ENCODE data around the gene DGCR8.
A peak's percentile ranks its signal among the peaks of the same experiment; 100 is the strongest.

The DGCR8 gene

DNA sequence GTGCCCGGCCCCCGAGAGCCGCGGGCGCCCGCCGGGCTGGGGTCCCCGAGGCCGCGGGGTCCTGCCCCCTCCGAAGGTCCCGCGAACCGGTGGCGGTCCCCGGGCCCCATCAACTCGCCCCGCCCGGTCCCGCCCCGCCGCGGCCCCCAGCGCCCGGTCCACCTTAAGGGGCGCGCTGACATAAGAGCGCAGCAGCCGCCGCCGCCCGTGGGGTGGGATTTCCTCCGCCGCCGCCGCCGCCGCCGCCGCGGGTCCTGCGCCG is 51.5 kb downstream of the DGCR8 start, which contains the start of gene ZDHHC8:
Gene ZDHHC8, plus strand, starts transcription at position 208 of the 262 bp plus-strand sequence. CDS start 144 bp downstream, outside the sequence.
- H4K20me1 ChIP-seq (ENCODE audit: insufficient read depth, low read length) = peaks cover 71% of the 10 kb centered on the region
- ATAC-seq (ENCODE audit: insufficient read depth, low read depth) (peak; percentile 52), DNase-seq (peak; percentile 50)
- no peaks in the 10 kb centered on the region for H3K27me3 ChIP-seq (ENCODE audit: insufficient read depth, low read length, poor library complexity)
- no peak for TF ChIP-seq EZH2 (IDR thresholded peaks at IDR 0.05; ENCODE audit: borderline replicate concordance, low read depth, low read length, severe bottlenecking)
- H3K4me3 ChIP-seq (ENCODE audit: low read depth in 1 of 2, low read length in 2 of 2) = peak within 1 kb of the TSS; percentile 92 to 93
- H3K9ac ChIP-seq (ENCODE audit: low read depth, low read length) = peak within 1 kb of the TSS; percentile 94
- peak within 1 kb of the TSS; percentile 92 for H3K4me2 ChIP-seq (ENCODE audit: insufficient read depth, low read length)
- peaks cover 15% of the 10 kb centered on the region for H3K36me3 ChIP-seq (ENCODE audit: insufficient read depth, low read length)
- no peaks in the 10 kb centered on the region for H3K9me3 ChIP-seq (ENCODE audit: insufficient read depth, low read length, severe bottlenecking)
- H3K27ac ChIP-seq (ENCODE audit: low read length) = peak within 1 kb of the TSS; percentile 72
- peaks cover 34% of the 10 kb centered on the region for H3K4me1 ChIP-seq (ENCODE audit: insufficient read depth, low read length)
- H3K79me2 ChIP-seq (ENCODE audit: insufficient read depth, low read length) = peaks cover 47% of the 10 kb centered on the region
- H2AFZ ChIP-seq (ENCODE audit: low read depth, low read length) = peak within 1 kb of the TSS; percentile 93

DNA sequence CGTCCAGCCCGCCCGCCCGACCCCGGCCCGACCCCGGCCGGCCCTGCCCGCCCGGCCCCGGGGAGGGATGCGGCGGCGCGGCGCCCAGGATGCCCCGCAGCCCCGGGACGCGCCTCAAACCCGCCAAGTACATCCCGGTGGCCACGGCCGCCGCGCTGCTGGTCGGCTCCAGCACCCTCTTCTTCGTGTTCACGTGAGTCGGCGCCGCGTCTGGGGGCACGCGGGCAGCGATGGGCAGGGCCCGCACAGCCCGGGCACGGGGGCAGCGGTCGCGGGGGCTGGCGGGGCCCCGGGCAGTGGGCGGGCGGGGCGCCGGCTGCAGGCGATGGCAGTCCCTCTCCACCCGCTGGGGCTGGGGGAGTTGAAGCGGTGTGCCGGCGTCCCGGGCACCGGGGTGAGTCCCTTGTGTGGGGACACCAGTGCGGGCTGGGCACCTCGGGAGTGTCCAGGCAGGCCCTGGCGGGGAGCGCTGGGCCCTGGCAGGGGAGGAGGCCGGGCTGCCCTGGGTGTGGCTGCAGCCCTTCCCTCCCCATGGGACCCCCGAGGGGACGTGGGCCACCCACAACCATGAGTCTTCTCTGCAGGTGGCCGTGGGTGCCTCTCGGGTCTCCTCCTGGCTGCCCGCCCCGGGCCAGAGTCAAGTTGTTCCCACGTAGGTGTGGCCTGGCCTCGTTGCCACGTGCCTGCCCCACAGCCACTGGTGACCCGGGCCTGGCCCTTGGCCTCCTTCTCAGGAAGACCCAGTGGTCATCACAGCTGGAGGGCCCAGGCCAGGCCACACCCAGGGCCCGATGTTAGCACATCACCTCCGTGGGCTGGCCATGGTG is 52.0 kb downstream of the DGCR8 start:
- H3K9me3 ChIP-seq (ENCODE audit: insufficient read depth, low read length, severe bottlenecking) = no peaks in the 10 kb centered on the region
- peak overlapping the region; percentile 92 for H3K4me2 ChIP-seq (ENCODE audit: insufficient read depth, low read length)
- peak overlapping the region; percentile 68 for H2AFZ ChIP-seq (ENCODE audit: low read depth, low read length)
- H3K9ac ChIP-seq (ENCODE audit: low read depth, low read length) = peak overlapping the region; percentile 94
- no peaks in the 10 kb centered on the region for H3K27me3 ChIP-seq (ENCODE audit: insufficient read depth, low read length, poor library complexity)
- DNase-seq (no peak), ATAC-seq (ENCODE audit: insufficient read depth, low read depth) (no peak)
- H3K4me1 ChIP-seq (ENCODE audit: insufficient read depth, low read length) = peaks cover 34% of the 10 kb centered on the region
- peaks cover 51% of the 10 kb centered on the region for H3K79me2 ChIP-seq (ENCODE audit: insufficient read depth, low read length)
- H4K20me1 ChIP-seq (ENCODE audit: insufficient read depth, low read length) = peaks cover 74% of the 10 kb centered on the region
- peak overlapping the region; percentile 46 for H3K27ac ChIP-seq (ENCODE audit: low read length)
- H3K4me3 ChIP-seq (ENCODE audit: low read depth in 1 of 2, low read length in 2 of 2) = peak overlapping the region; percentile 83 to 93; a peak in 3 of 4 replicates
- TF ChIP-seq EZH2 (IDR thresholded peaks at IDR 0.05; ENCODE audit: borderline replicate concordance, low read depth, low read length, severe bottlenecking) = no peak
- peaks cover 11% of the 10 kb centered on the region for H3K36me3 ChIP-seq (ENCODE audit: insufficient read depth, low read length)

DNA sequence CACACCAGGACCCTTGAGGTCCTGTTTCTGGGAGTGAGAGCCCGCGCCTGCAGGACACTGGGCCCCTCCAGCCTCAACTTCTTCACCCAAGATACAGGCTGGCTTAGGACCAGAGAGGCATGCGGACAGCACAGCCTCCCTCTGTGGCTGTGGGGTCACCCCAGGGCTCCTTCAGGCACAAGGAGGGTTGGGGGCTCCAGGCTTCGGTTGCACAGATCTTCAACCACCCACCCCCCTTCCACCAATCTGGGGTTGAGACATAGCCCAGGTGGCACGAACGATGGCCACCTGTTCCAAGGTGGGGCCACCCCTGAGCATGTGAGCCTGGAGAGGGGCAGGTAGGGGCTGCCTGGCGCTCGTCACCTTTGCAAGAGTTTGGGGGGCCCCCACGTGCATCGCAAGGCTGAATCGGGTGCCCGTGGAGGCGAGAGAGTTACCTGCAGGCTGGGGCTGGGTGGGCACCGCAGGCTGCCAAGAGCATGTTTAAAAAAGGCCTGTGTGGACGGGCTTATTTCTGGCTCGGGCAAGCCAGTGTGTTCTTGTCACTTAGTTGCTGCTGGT is 52.7 kb downstream of the DGCR8 start:
- Histone ChIP-seq H3K4me2 (ENCODE audit: insufficient read depth, low read length) (peak overlapping the region; percentile 92), H2AFZ (ENCODE audit: low read depth, low read length) (no peak overlapping the region), H3K4me1 (ENCODE audit: insufficient read depth, low read length) (peaks cover 34% of the 10 kb centered on the region), H3K9ac (ENCODE audit: low read depth, low read length) (peak overlapping the region; percentile 94), H3K27ac (ENCODE audit: low read length) (peak overlapping the region; percentile 46; the same call in 1 of the 2 replicates), H3K79me2 (ENCODE audit: insufficient read depth, low read length) (peaks cover 53% of the 10 kb centered on the region), H3K4me3 (ENCODE audit: low read depth in 1 of 2, low read length in 2 of 2) (peak overlapping the region; percentile 83 to 93; a peak in 3 of 4 replicates), H4K20me1 (ENCODE audit: insufficient read depth, low read length) (peaks cover 74% of the 10 kb centered on the region), H3K27me3 (ENCODE audit: insufficient read depth, low read length, poor library complexity) (no peaks in the 10 kb centered on the region), H3K9me3 (ENCODE audit: insufficient read depth, low read length, severe bottlenecking) (no peaks in the 10 kb centered on the region), H3K36me3 (ENCODE audit: insufficient read depth, low read length) (peaks cover 4% of the 10 kb centered on the region)
- ATAC-seq (ENCODE audit: insufficient read depth, low read depth) (no peak), DNase-seq (no peak)
- TF ChIP-seq, protein P1, sequence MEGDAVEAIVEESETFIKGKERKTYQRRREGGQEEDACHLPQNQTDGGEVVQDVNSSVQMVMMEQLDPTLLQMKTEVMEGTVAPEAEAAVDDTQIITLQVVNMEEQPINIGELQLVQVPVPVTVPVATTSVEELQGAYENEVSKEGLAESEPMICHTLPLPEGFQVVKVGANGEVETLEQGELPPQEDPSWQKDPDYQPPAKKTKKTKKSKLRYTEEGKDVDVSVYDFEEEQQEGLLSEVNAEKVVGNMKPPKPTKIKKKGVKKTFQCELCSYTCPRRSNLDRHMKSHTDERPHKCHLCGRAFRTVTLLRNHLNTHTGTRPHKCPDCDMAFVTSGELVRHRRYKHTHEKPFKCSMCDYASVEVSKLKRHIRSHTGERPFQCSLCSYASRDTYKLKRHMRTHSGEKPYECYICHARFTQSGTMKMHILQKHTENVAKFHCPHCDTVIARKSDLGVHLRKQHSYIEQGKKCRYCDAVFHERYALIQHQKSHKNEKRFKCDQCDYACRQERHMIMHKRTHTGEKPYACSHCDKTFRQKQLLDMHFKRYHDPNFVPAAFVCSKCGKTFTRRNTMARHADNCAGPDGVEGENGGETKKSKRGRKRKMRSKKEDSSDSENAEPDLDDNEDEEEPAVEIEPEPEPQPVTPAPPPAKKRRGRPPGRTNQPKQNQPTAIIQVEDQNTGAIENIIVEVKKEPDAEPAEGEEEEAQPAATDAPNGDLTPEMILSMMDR (IDR thresholded peaks at IDR 0.05; ENCODE audit: borderline replicate concordance, extremely low read depth, low read length, poor library complexity, severe bottlenecking) = no peak
- no peak for TF ChIP-seq EZH2 (IDR thresholded peaks at IDR 0.05; ENCODE audit: borderline replicate concordance, low read depth, low read length, severe bottlenecking)

GRCh38 chr22:20133930-20134549 is 54.0 kb downstream of the DGCR8 start:
- Histone ChIP-seq H3K9me3 (ENCODE audit: insufficient read depth, low read length, severe bottlenecking) (no peaks in the 10 kb centered on the region), H3K4me2 (ENCODE audit: insufficient read depth, low read length) (peak overlapping the region; percentile 92), H3K4me3 (ENCODE audit: low read depth in 1 of 2, low read length in 2 of 2) (peak overlapping the region in 1 of 2 experiments; percentile 27; a peak in 2 of 4 replicates), H3K79me2 (ENCODE audit: insufficient read depth, low read length) (peaks cover 56% of the 10 kb centered on the region), H3K9ac (ENCODE audit: low read depth, low read length) (no peak overlapping the region), H2AFZ (ENCODE audit: low read depth, low read length) (no peak overlapping the region), H3K27me3 (ENCODE audit: insufficient read depth, low read length, poor library complexity) (no peaks in the 10 kb centered on the region), H3K4me1 (ENCODE audit: insufficient read depth, low read length) (peaks cover 34% of the 10 kb centered on the region), H3K27ac (ENCODE audit: low read length) (no peak overlapping the region), H4K20me1 (ENCODE audit: insufficient read depth, low read length) (peaks cover 73% of the 10 kb centered on the region), H3K36me3 (ENCODE audit: insufficient read depth, low read length) (no peaks in the 10 kb centered on the region; the same call in 1 of the 2 replicates)
- no peak for TF ChIP-seq EZH2 (IDR thresholded peaks at IDR 0.05; ENCODE audit: borderline replicate concordance, low read depth, low read length, severe bottlenecking)
- TF ChIP-seq, protein P1 (IDR thresholded peaks at IDR 0.05; ENCODE audit: borderline replicate concordance, extremely low read depth, low read length, poor library complexity, severe bottlenecking) = no peak
- DNase-seq (no peak), ATAC-seq (ENCODE audit: insufficient read depth, low read depth) (no peak)
